Activated CD4-positive, alpha-beta T cell treated with anti-CD3 and anti-CD28 coated beads, Interleukin-2, amount 50 U/mL, for 48 hours (primary cell): ENCODE results near the gene SMYD3.

Experiments used
- DNase-seq, 2 experiments: peaks; one replicate each; pipeline ENCODE4 v3.0.0-alpha.2; 2020

Gene SMYD3

DNA sequence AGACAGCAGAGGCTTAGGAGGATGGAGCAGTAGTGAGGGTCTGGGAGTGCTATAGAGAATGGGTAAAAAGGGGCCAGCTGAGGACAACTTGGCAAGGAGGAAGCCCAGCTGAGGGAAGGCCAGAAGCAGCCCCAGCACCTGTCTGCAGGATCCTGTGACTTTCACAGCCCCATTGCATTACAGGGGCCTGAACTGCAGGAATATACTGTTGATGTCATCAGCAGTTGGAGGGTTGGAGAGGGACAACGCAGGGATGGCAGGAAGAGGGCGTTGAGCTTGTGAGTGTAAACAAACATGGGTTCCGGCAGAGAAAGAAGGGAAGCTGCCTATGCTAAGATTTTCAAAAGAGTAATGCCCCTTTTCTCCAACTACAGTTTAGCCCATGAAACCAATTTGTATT is 628.5 kb downstream of the SMYD3 start:
- DNase-seq = no peak

GRCh38 chr1:245877976-245878375 is 629.1 kb downstream of the SMYD3 start:
- DNase-seq = no peak

GRCh38 chr1:245876586-245876985 is 630.5 kb downstream of the SMYD3 start:
- DNase-seq = no peak

DNA sequence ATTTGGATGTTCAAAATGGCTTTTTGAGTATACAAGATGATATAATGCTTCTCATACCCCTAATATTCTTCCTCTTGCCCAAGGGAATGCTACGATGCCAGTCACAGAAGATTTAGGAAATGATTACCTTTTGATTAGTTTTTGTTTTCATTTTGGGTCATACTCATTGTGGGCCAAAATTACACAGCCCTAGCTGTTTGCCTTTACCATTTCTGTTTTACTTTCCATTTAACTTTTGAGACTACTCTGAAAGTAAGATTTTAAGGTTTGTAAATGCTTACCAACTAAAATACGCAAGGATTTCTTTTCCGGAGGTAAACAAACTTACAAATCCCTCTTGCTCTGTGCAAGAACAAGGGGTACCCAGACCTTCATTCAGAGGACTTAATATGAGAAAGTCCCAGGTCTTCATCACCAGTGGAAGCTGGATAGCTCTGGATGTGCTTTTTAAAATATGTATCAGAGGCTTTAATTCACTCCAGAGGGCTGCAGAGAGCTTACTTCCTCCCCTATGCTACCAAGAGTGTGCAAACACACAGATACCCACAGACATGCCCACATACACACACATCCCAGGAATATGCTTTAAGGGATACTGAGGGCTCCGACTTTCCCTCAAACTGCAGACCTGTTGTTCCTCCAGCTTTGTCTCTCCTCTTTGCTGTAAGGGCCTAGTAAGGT is 631.4 kb downstream of the SMYD3 start:
- no peak for DNase-seq

- DNase-seq = no peak
Observed at GRCh38 chr1:245874942-245875580, 632.0 kb downstream of the SMYD3 start.

GRCh38 chr1:245873883-245874671 is 633.0 kb downstream of the SMYD3 start:
- no peak for DNase-seq

- DNase-seq = no peak
Observed at GRCh38 chr1:245873068-245873467, 634.0 kb downstream of the SMYD3 start.

DNA sequence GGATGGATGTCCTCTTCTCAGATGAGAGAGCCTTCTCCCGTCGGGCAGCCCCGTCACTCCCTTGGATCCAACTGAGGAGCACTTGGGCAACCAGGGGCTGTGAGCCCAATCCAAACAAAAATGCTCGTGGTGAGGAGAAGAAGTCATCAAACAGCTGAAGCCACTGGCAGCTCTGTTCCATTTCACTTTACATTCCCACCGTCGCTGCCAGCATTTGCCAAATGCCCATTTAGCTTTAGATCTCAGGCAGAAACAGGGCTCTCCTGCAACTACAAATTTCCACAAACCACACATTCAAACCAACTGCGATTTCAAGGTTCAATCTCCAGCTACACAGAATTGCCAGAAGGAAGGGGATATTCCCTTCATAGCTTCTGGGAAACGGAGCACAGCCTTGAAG is 634.6 kb downstream of the SMYD3 start:
- no peak for DNase-seq

DNA sequence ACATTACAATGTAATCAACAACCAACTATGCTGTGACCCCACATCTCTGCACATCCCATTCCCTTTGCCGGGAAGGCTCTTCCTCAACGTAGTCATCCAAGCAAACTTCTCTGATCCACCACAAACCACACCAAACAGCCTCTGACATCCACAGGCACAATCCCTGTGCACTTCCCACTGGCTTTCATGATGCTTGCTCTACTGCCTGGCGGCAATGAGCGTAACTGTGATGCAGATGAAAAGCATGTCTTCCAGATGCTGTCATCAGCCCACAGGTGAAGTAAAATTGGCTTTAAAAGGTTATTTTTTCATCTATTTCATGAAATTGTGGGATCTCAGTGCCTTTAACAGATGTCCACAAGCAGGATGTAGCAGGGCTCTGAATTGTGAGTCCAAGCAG is 635.2 kb downstream of the SMYD3 start:
- DNase-seq = no peak

DNA sequence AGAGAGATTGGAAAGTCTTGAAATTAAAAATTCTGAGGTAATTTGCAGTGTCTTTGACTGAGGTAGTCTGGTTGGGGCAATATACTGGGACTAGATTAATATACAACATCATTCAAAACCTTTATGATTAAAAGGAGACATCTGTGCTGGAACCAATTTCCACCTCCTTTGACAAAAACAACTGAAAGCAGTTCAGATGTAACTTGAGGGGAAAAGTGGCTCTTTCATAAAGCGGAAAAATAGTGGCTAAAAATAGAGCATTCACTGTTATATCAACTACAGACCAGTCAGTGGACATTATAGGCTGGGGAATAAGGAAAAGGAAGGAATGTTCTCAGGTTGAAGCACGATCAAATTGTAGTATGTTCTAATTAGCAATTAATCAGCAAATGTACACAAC is 635.9 kb downstream of the SMYD3 start:
- DNase-seq = no peak

DNA sequence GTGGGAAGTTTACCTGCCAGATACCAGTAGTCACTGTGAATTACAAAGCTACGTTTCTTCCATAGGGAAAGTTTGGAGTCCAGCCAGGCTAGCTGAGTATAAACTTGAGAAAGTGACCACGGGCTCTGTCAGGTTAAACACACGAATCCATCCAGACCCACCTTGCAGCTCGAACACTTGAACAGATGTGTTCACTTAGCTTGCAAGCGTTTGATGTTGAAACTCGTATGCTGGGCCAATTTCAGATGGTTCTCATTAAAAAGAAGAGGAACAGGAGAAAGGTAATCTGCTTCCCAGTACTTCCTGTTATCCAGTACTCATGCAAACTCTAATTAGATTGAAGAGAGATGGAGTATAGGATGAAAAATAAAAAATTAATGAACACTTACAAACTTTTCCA is 636.4 kb downstream of the SMYD3 start:
- DNase-seq = no peak

- DNase-seq = no peak
Observed at GRCh38 chr1:245869847-245870246, 637.2 kb downstream of the SMYD3 start.

GRCh38 chr1:245867738-245868137 is 639.3 kb downstream of the SMYD3 start:
- no peak for DNase-seq

GRCh38 chr1:245864872-245865271 is 642.2 kb downstream of the SMYD3 start:
- no peak for DNase-seq

DNA sequence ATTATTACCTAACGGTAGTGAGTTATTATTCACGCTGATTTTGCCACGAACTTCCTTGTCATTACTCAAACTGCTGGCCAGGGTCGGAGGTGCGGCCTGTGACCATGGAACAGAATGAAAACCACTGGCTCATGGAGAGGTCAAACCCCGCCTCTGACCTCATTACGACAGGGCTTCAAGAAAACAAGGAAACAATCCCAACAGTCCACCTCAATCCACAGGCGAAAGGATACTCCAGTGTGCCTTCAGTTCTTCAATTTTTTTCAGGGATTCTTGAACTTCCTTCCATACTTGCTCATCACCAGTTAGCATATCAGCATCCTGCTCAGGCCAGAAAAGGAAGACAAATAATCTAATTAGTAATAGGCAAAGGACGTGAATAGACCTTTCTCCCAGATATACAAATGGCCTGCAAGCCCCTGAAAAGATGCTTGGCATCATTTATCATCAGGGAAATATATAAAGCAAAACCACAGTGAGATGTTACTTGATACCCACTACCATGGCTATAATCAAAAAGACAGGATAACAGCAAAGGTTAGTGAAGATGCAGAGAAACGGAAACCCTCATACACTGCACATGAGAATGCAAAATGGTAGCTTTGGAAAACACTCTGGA is 643.4 kb downstream of the SMYD3 start:
- DNase-seq = no peak

GRCh38 chr1:245862812-245863540 is 644.1 kb downstream of the SMYD3 start:
- DNase-seq = no peak

DNA sequence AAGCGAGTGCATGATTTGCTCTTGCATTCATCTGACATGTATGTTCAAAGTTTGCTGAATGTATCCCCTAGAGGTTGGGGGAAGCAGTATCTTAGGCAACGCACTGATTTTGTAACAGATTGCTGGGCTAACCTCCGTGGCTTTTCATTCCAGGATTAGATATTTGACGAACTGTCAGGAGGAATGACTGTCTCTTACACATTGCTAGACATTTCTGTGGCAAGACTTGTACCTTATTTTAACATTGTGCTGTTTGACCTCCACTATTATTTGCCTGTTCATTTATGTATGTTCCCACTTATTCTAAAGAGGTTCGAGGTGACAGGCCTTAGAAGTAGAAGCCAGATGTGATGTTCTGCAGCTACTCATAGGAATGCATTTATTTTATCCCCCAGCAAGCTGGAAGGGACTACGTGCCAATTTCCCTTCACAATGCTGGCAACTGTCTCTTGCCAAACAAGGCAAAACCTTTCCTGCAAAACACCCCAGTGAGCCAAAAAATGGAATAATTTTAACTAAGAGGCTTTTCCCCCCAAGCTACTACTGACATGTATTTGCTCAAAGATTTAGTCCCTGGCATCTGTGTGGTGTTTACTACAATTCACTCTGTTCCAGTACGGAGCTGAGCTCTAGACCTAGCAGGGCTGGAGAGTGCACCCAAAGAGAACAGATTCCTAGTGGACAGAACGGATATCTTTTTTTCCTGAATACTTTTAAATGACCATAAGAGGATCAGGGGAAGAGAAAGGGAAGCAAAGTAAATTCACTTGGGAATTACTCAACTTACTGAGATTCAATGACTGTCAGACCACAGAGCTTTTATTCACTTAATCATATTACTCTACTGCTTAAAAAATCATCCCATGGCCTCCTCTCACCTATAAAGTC is 646.2 kb downstream of the SMYD3 start:
- no peak for DNase-seq

GRCh38 chr1:245859493-245860114 is 647.5 kb downstream of the SMYD3 start:
- DNase-seq = no peak

- no peak for DNase-seq
Observed at GRCh38 chr1:245858722-245859492, 648.2 kb downstream of the SMYD3 start.

DNA sequence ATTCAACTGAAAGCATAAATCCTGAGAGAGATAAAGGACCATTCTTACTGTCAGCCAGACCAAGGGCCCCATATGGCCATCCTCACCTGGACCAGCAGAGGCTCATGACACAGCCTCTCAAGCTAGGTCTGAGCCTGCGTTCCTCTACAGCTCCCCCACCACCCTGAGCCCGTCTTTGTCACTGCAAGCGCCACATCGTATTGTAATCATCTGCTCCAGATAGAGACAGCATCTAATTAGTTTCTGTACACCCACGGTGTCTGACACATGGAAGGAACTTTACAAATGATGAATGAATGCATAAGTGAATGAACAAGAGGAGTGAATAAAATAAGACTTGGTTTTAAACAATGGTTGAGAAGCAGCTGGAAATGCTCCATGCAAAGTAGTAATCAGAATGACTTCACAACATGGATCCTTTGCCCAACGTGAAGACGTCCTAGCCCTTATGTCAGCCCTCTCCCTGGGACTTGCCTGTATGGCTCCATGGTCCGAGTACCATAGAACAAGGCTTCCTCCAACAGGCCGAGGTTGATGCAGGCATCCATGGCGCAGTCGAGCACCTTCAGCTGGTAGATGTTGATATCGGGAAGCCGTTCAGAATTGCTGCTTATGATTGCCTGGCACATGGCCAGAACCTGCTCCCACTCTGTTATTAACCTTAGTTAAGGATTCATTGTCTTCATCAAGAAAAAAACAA is 648.9 kb downstream of the SMYD3 start:
- DNase-seq = no peak
